Lower lobe of right lung (tissue), 2 donors: ENCODE data around the gene RND2. TPM values are rescaled to one million over a fixed set of nuclear protein-coding genes. Genes with fewer than 3 reads are reported as not detected.
A peak's percentile ranks its signal among the peaks of the same experiment; 100 is the strongest.
"Not testable (repeated sequence)": the region's sequence is repeated elsewhere in the genome, so short reads cannot be mapped to it uniquely, and the experiment has no call there.

ENCODE experiments used
- ATAC-seq, 2 donors: fragments of 200-7000 bp; cut with Tn5 transposase; one replicate each; pipeline ENCODE4 v1.9.1; 2020 to 2022; ENCODE audit warnings: mild to moderate bottlenecking in 2 of 2, moderate library complexity in 2 of 2
- DNase-seq: peaks from one replicate; pipeline ENCODE4 v3.0.0-alpha.2; 2020
- H3K27ac ChIP-seq: fragments of 200-600 bp; one replicate; pipeline ENCODE4 v1.8.0; 2022
- H3K27me3 ChIP-seq: fragments of 200-600 bp; one replicate; pipeline ENCODE4 v1.8.0; 2022; ENCODE audit warnings: low read depth
- H3K36me3 ChIP-seq: fragments of 200-600 bp; one replicate; pipeline ENCODE4 v1.8.0; 2022; ENCODE audit warnings: mild to moderate bottlenecking
- H3K4me1 ChIP-seq: fragments of 200-600 bp; one replicate; pipeline ENCODE4 v1.8.0; 2022
- H3K4me3 ChIP-seq: fragments of 200-600 bp; one replicate; pipeline ENCODE4 v1.8.0; 2022; ENCODE audit warnings: mild to moderate bottlenecking
- H3K9me3 ChIP-seq: fragments of 200-600 bp; one replicate; pipeline ENCODE4 v1.8.0; 2022
- CTCF ChIP-seq: fragments of 200-600 bp; IDR thresholded peaks from one replicate; pipeline ENCODE4 v1.8.0; 2022; ENCODE audit warnings: antibody characterized with exemption, mild to moderate bottlenecking
- intact Hi-C: fragments of 100-400 bp; cut with DNase I; formaldehyde crosslinking; loops from one replicate; pipeline ENCODE4 v1.11.0; 2022
- long read RNA-seq: library from polyadenylated mRNA; unstranded; transcript quantifications from one replicate; pipeline ENCODE4 v2.0.0, GENCODE V29; 2021
- total RNA-seq: library from RNA; stranded (reverse); fragmentation: NEBNext Ultra II Directional; extraction: Animal tissue kit (Norgen Biotek cat#: 25700); gene quantifications from one replicate; pipeline ENCODE4 v1.2.1, GENCODE V29; 2021
- donor health status: DM: no; HTN: yes; CAD: no; lungs with severe emphysema.

Gene RND2, protein sequence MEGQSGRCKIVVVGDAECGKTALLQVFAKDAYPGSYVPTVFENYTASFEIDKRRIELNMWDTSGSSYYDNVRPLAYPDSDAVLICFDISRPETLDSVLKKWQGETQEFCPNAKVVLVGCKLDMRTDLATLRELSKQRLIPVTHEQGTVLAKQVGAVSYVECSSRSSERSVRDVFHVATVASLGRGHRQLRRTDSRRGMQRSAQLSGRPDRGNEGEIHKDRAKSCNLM
- 0.53 TPM for total RNA-seq
- long read RNA-seq, full-length matches to known transcripts = 5 of 7 reads
- long read RNA-seq, partial matches to known transcripts = 0 of 7 reads
- long read RNA-seq, other reads (novel, unspliced or antisense) = 2 of 7 reads

DNA sequence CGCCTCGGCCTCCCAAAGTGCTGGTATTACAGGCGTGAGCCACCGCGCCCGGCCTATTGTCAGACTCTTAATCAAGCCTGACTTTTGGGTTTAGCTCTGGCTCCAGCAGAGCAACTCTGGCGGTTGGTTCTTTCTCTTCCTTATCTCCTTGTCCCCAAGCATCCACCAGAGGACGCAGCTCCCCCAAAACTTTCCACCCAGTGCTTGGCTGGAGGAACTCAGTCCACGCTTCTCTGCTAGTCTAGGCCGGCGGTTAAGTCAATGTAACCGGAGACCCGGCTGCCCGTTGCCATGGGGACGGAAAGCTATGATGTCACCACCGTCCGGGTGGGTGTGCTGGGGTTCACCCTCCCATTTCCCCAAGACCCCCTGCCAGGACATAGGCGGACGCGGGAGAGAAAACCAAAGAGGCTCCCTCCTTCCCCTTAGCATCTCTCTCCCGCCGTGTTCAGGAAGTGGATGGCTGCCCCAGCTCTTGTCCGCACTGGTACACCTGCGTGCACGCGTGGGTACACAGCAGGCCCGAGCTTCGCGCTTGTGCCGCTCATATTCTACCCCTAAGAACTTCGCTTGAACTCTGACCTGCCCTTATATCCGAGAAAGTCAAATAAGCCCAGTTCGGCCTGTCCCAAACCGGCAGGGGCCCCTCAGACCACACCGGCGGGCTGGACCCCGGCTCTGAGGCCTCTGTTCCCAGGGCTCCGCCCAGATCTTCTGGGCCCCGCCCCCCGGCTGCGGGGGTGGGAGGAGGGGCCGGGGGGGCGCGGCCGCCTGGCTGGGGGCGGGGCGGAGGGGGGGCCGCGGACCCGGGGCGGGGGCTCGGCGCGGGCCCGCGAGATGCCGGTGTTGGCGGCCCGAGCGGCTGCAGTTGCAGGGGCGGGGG lies at the start of gene RND2:
Gene RND2, plus strand, starts transcription at position 825 of the 883 bp plus-strand sequence. CDS start 117 bp downstream, outside the sequence.
- Histone ChIP-seq H3K4me3 (peak within 1 kb of the TSS; percentile 70), H3K9me3 (no peaks in the 10 kb centered on the region), H3K4me1 (peaks cover 31% of the 10 kb centered on the region), H3K27me3 (no peaks in the 10 kb centered on the region), H3K36me3 (no peaks in the 10 kb centered on the region), H3K27ac (peak within 1 kb of the TSS; percentile 73)
- DNase-seq (peak; percentile 89), ATAC-seq (peak; percentile 73 to 84)
- intact Hi-C loops = no loop called here
- TF ChIP-seq CTCF = peak; percentile 67

GRCh38 chr17:42975265-42975664 lies 49.8 kb upstream of the RND2 start:
- Histone ChIP-seq H3K4me1 (peaks cover 7% of the 10 kb centered on the region), H3K27ac (no peak overlapping the region), H3K36me3 (no peaks in the 10 kb centered on the region), H3K9me3 (no peaks in the 10 kb centered on the region), H3K4me3 (no peak overlapping the region), H3K27me3 (no peaks in the 10 kb centered on the region)
- no peak for TF ChIP-seq CTCF
- no peak for DNase-seq
- no peak for ATAC-seq
- intact Hi-C loops = no loop called here

DNA sequence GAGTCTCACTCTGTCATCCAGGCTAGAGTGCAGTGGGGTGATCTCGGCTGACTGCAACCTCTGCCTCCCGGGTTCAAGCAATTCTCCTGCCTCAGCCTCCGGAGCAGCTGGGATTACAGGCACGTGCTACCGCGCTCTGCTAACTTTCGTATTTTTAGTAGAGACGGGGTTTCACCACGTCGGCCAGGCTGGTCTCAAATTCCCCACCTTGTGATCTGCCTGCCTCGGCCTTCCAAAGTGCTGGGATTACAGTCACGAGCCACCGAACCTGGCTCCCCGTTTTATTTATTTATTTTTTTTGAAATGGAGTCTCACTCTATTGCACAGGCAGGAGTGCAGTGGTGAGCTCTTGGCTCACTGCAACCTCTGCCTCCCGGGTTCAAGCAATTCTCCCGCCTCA lies 49.3 kb upstream of the RND2 start:
- H3K27me3 ChIP-seq, ATAC-seq, H3K36me3 ChIP-seq, H3K9me3 ChIP-seq, H3K27ac ChIP-seq, intact Hi-C loops, DNase-seq, H3K4me1 ChIP-seq, H3K4me3 ChIP-seq: not testable (repeated sequence)

GRCh38 chr17:42979511-42980273 lies 45.3 kb upstream of the RND2 start, which contains the start of gene PTGES3L:
TSS of gene PTGES3L (minus strand) at chr17:42980080. CDS start at chr17:42980053, 27 bp downstream.
- ATAC-seq = peak; percentile 18 to 52
- H3K27me3 ChIP-seq = no peaks in the 10 kb centered on the region
- intact Hi-C loops = no loop called here
- peak within 1 kb of the TSS; percentile 95 for H3K4me3 ChIP-seq
- no peaks in the 10 kb centered on the region for H3K9me3 ChIP-seq
- DNase-seq = peak; percentile 54
- no peak for TF ChIP-seq CTCF
- peak within 1 kb of the TSS; percentile 91 for H3K27ac ChIP-seq
- H3K36me3 ChIP-seq = peaks cover 5% of the 10 kb centered on the region
- H3K4me1 ChIP-seq = peaks cover 29% of the 10 kb centered on the region

- Histone ChIP-seq H3K4me1 (peaks cover 35% of the 10 kb centered on the region), H3K4me3 (peak within 1 kb of the TSS; percentile 95), H3K9me3 (no peaks in the 10 kb centered on the region), H3K36me3 (peaks cover 12% of the 10 kb centered on the region), H3K27me3 (no peaks in the 10 kb centered on the region), H3K27ac (peak within 1 kb of the TSS; percentile 91)
- ATAC-seq (peak; percentile 95 to 98), DNase-seq (peak; percentile 98)
- intact Hi-C loops = no loop called here
- TF ChIP-seq CTCF = no peak
Measured at GRCh38 chr17:42980274-42980765, 44.7 kb upstream of the RND2 start, which contains the start of gene RUNDC1. TSS of gene RUNDC1 (plus strand) at chr17:42980565. CDS start at chr17:42980577, 12 bp downstream.
